NCI-H526 (cell line): ENCODE measurements around the gene RAPGEF5.
A peak's percentile ranks its signal among the peaks of the same experiment; 100 is the strongest.

Source experiments
- DNase-seq, 2 experiments: peaks; one replicate each; lab custom pipeline; 2025; lab: John Stamatoyannopoulos, UW

RAPGEF5 gene

DNA sequence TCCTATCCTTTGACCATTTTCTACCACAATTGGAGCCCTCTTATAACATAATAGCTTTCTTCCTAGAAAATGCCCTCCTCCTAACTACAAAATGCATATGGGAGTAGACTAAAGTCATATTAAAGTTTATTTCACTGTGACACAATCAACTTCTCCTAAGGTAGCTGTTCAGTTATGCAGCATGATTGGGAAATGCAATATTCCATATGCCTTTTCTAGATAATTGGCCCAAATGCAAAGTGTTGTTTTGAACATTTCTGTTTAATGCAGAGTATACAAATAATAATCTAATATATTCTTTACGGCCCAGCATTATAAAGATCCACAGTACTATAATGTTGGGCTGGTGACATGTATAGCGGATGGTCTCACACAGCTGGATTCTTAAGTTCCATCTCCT is 205.1 kb downstream of the RAPGEF5 start:
- DNase-seq = no peak

DNA sequence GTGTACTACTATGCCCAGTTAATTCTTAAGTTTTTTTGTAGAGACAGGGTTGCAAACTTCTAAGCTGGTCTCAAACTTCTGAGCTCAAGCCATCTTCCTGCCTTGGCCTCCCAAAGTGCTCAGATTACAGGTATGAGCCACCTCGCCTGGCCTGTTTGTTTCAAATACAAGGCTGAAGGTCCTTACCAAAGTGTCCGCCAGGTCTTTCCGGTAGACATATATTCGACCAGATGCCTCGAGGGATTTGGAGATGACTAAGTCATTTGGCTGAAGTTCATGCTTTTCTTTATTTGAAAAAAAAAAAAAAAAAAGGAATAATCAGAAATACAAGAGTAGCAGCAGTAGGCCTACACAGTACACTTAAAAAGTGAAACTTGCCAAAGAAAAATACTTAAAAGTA is 206.7 kb downstream of the RAPGEF5 start:
- no peak for DNase-seq

DNA sequence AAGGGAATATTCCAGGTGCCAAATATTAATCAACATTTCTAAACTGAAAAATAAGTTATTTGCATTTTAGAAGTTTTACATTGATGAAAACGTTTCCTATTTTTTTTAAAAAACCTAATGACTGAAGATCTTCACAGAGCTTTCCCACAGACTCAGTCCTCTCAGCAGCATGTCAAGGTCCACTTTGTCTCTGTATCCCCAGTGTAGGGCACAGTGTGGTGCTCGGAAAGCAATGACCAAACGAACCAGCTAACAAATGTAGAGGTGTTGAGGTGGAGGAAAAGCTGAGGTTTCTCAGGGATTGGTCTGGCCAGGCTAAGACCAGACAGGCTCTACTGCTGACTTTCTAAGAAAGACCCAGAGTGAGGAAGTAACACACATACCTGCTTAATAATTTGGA is 209.1 kb downstream of the RAPGEF5 start:
- DNase-seq = no peak

DNA sequence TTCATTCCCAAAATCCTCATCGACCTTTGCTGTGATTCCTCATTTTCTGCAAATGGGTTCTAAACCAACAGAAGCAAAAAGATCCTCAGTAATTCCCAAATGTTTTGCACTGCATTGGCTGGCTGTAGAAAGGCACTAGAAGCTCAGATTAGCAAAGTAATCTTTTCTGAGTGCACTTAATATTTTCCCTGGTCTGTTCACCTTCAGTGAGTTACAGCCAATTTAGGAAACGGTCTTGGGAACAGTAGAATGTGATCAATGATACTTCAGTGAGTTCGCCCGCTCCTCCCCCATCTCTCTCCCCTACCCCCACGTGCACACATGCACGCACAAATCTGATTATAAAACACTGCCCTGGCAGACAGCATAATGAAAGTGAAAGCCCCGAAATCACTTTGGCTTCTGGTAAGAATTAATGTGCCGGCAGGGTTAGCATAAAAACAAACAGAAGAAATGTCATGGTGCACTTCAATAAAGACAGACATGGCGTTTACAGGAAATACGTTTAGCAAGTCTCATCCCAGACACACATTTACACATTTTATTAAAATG is 209.9 kb downstream of the RAPGEF5 start:
- DNase-seq = no peak

DNA sequence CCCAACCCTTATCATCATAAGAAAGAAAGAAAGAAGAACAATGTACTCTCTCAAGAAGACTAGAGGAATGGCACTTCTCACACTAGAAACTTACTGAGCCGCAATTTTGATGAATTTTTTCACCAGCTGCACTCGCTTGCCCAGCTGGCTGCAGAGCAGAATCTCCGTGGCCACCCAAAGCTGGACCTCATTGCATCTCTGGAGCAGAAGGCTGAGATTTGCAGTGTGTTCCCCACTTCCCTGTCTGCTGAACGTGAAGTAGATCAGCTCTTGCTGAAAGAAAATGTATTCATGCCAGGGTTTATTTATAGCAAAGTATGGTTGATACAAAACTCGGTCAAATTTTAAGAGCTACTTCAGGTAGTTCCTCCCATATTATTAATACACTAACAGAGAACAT is 212.0 kb downstream of the RAPGEF5 start:
- no peak for DNase-seq

DNA sequence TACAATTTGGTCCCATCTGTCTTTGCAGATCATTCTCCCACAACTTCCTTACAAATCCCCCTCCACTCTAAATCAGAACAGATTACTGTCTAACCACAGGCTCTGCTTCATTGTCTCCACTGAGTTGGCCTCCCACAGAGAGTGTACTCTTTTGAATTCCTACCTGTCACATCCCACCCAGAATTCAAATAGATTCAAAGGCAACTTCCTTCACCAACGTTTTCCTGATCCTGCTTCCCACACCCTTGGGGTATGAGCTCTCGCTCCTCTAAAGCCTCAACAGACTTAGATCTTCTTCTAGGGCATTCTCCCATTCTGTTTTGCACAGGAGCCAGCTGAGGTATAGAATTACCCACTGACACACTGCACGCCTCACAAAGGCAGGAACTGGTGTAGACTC is 213.5 kb downstream of the RAPGEF5 start:
- no peak for DNase-seq

DNA sequence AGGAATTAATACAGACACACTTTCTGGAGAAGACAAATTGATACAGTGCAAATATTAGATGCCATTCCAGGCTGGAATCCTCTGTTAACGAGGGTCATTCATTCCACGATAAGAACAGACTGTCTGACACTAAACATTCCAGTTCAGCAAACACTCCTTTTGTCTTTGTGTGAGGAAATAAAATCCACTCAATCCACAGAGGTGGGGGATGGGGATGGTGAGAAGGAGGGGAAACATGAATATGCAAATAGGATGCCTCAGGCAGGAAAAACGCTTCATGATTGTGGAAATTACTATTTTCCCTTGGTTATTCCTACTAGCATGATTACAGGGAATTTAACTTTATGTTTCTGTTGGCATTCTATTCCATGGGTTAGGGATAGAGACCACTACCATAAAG is 214.4 kb downstream of the RAPGEF5 start:
- DNase-seq = peak; percentile 16 to 59

DNA sequence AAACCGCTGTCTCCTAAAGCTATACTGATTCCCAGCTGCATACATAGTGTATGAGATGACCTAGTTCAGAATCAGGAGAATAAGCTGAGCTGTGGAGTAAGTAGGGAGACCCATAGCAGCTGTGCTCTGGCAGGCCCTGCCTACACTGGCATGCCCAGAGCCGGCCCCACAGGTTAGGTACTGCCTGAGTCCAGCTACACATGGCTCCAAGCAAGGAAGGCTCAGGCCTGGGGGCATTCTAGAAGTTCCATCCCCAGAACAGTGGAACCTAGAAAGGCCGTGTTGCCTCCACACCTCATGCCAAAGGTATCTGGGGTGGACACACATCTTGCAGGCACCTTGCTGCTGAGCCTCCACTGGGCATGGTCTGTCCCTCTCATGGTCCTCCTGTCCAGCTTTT is 215.6 kb downstream of the RAPGEF5 start:
- no peak for DNase-seq

DNA sequence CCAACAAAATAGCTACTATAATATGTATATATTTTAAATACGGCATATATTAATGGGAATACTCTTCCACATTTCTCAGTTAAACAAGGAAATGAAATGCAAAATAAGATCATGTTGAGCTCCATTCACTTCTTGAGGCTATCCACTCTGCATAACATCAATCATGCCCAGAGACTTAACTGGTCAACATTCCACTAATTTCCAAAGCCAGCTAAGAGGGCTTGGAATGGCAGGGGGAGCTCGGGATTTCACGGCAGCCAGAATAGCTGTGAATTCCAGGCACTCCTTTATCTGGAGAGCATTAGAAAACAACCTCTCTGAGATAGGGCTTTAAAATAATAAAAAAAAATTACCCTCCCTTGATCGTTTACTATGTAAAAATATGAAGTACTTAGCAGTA is 216.4 kb downstream of the RAPGEF5 start:
- no peak for DNase-seq

DNA sequence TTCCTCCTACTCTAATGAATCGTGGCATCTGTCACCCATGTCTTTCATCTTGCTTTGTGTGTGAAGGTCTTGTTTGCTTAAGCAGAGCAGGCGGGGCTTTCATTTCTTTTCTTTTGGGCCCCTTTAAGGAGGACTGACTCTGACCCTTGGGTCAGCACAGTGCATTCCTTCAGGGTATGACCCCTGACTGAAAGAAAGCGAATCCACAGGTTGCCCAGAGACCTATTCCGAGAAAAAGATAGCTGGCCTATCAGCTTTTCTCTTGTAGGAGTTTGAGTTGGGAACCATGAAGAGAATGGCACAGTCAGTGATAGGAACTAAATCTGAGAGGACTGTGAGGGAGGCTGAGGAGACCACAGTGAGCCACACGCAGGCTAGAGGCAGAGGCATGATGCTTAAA is 218.1 kb downstream of the RAPGEF5 start:
- DNase-seq = no peak

DNA sequence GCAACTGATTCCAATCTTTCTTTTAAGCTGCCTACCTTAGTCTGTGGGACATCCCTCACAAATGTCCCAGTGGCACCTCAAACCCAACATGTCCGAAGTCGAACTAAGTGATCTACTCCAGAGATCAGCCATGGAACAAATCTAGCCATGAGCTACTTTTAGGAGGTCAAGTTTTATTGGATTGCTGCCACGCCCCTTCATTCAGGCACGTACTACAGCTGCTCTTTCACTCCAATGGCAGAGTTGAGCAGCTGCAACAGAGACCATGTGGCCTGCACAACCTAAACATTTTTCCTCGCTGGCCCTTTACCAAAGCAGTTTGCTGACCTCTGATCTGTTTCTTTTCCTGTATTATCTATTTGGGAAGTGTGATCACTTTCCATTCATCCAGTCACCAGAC is 218.8 kb downstream of the RAPGEF5 start:
- DNase-seq = no peak

DNA sequence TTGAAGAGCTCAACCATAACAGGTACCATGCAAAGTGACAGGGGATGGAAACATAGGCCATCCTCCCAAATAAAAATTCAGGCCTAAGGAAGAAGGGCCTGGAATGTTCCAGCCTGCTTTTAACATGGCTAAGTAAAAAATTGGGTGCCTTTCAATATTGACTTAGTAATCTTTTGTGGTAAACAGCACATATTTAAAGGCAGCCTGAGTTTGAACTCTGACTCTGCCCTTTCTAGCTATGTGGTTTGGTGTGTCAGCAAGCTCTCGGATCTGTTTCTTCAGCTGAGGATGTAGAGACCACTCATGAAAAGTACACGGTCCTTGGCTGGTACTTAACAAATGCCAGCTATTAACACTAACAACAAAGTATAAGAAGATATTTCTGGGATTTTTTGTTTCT is 219.5 kb downstream of the RAPGEF5 start:
- DNase-seq = no peak

DNA sequence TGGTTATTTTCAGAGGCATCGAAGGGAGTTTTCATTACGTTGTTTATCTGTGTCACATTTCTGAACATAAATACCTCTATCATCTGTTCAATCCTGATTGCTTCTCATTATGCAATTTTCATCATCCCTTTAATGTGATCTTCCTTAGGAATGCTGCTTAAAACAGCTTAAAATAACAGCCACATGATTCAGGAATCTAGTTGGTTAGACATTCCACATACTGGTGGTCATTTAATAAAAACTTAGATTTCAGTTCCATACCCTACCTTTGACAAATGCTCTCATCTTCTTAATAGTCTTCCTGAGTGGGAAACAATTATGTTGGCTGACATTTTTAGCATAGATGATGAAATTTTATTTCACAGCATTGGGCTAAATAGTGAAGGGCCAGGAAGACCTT is 219.9 kb downstream of the RAPGEF5 start:
- DNase-seq = no peak

DNA sequence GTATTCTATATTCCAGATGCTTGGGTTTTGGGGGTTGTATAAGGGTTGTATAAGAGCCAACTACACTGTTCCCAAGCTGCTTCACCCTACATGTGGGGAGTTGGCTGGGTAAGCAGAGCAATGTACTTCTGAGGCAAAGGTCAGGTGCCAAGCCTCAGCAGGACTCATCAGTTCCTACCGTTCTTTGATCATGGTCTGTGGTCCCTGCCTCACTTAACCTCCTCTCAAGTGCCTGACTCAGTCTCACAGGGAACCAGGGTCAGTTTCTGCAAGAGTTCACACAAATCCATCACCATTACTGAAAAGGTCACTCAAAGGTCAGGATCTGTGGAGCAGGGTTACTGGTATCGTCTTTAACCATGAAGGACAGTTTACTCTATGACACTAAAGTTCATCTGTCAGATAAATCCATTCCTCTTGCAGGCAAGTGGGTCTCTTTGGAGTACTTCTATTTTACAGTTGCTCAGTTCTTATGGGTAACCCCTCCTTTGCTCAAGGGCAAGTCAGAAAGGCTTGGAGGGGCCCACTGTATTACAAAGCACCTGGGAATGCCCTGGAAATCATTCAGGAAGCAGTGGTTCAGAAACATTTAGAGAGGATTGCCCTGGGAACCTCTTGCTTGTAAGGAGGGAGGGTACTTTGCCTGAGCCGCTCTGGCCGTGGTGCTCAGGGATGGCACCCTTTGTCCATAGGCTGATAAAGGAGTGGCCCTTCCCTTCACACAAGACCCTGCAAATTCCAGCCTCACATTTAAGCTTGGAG is 227.0 kb downstream of the RAPGEF5 start:
- DNase-seq = no peak

DNA sequence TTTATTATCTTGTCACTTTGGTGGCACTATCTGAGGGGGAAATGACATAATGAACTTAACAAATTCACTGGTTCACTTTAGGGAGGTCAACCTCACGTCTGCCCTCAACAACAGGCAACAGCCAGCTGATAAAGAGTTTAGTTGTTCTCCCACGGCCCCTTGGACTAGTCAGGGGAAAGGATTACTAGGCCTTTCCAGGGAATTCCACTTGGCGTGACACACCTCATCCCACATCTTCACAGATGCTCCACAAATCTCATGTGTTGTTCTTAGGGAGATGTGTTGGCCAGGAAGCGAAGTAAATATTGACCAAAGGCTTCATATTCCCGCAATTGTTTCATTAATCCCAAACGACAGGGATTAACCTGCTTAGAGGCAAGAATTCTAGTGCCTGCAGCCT is 227.8 kb downstream of the RAPGEF5 start:
- DNase-seq = no peak

DNA sequence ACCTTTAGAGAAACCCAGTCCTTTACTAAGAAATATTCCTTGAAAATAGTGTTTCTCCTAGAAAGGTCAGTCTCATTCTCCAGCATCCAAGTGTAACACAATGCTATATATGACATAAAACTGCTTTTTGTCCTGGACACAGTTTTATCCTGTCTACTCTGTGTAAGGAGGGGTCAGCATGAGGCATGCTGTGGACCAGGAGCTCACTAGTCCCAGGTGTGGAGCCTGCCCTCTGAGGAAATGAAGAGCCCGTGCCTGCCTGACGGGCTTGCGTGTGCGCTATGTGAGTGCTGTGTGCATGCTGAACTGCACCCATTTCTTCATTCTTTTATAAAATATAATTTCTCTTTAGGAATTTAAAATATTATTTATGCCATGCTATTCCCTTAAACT is 228.4 kb downstream of the RAPGEF5 start:
- no peak for DNase-seq

DNA sequence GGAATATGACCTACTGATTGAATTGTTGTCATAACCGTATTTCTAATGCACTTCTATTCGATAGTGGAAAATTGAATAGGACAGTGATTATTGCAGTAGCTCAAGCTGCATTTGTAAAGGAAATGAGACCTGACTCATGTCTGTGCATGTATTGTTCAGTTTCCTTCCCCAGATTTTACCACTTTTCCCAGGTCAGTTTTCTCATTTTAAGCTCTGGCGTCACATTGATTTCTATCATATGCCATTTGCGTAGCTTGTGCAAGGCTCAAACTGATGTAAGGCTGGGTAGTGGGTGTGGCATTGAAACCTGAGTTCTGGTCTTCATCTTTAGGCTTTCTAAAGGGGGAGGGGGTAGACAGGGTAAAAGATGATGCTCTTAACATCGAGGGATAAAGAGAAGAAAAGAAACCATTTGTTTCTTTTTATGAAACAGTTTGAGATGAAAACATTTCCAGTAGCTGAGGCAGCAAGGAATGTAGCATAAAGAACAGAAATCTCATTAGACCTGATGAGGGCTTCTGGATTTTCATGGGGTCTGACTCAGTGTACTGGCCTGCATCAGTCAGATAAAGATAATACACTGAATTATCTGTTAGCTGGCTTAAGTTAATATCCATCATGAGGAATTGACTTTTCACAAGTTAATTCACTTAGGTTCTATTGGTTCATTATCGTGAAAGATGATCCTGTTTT is 229.0 kb downstream of the RAPGEF5 start:
- DNase-seq = no peak

DNA sequence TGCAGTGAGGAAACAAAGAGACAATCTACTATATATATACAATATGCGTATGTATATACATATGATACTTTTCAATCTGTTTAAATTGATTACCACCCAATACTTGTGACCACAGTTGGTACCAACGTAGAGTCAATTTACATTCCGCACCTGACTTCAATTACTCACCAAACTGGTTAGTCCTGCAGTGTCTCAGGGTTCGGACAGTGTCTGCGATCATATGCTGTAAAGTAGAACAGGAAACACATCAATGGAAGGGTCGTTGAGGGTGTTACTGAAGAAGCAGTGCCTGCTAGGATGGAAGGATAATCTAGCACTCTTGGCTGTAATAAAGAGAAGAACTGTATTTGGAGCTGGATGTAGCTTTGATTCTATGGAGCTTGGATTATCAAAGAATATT is 231.5 kb downstream of the RAPGEF5 start:
- DNase-seq = no peak

DNA sequence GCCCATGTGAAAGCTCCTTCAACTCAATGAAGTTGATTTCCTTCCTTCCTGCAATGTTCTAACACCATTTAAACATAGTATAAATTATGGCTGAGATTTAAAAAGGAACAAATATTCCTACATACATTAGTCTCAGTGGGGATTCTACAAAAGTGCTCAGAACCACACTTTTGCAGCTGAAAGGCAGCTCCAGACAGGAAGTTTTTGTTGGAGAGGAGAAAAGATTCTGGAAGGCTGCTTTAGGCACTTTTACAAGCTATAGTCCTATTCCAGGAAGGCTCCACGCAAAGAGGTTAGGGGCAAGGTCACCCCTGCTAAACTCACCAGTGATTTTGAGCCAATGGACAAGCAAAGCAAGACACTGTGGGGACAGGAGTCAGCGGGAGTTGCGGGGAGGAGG is 232.0 kb downstream of the RAPGEF5 start:
- DNase-seq = no peak

DNA sequence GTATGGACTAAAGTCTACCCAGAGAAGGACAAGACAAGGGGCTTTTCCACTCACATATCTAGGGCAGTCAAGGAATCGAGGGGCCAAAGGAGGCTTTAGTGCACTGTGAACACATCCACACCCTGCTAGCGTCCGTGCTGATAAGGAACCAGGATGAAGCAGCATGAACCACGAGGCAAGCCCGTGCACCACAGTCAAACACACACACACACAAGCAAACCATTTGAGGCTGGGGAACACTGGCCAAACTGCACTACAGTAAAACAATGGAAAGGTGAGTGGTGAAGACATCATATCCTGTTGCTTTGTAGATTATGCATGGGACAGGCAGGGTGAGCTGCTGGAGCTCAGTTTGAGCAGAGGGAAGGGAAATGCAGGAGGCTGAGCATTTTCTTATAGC is 233.8 kb downstream of the RAPGEF5 start:
- no peak for DNase-seq

DNA sequence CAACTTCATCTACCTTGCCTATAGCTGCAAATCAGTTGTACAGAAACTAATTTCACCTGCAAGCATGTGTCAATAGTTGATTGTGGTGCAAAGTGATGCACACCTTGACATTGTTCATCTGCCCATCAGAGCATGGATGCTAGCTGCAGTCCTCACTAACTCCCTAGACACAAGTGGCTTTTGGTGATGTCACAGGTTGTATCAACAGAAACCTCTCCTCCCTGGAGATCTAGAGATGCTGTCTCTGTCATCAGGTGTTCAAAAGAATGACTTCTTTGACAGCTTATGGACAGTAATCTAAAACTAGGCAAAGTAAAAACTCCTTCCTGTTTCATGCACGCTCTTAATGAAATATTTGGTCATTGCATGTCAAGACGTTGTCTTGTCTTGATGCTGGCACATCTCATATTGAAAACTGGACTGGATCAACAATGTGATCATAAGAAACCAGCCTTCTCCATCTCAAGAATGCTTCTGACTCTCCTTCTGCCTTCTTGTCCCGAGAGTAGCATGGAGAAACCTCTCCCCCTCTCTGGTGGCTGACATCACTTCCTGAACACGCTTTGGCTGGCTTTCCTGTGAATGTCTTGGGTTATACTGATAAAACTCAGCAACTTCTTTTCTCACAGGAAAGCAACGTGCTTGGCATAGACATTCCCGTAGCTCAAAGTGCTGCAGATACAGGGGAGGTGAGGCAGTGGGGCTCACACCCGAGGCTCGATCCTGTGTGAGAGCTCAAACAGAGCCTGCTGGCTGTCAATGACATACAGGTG is 235.1 kb downstream of the RAPGEF5 start:
- no peak for DNase-seq

DNA sequence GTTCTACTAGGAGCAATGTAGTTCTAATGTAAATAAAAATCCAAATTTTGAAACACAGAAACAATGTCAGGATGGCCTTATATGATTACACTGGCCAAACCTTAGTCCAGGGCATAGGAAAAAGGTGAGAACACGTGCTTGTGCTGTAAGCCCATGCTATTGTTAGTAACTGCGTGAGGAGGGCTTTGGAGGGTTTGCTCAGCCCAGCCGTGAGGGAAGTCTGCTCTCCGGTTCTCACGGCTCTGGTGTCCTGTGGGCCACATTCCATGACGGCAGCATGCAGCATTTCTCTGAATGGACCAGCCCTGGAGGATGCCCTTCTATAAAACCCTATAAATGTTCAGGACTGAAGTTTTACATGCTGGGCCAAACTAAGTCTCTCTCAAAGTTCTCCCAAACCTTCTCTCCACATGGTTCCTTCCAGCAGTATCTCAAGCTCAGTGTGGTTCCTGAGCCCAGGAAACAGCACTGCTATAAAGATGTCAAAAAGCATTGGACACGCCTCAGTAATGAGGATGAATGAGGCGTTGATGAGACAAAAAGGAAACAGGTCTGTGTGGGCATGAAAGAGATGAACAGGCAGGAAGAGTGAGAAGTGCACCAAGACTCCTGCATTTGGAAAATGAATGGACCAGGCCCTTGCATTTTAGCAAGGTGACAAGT is 236.4 kb downstream of the RAPGEF5 start:
- DNase-seq = no peak
